ENCODE data around the gene GTPBP4. TPM values are rescaled to one million over a fixed set of nuclear protein-coding genes. Genes with fewer than 3 reads are reported as not detected.

Gene GTPBP4
- total and polyA plus RNA-seq, 2 of the 13 experiments (the other 11 are each of a cell fraction or from before 2014, with no cell fraction given), result 24.1 to 85.5 TPM

GRCh38 chr10:987870-988666 lies at the start of gene GTPBP4 (continued):
- TF ChIP-seq HOMEZ (CRISPR knock-in tag; IDR thresholded peaks at IDR 0.05; ENCODE audit: low read depth) (peak; percentile 64; the same call in 1 of the 2 replicates), TARDBP (CRISPR knock-in tag; IDR thresholded peaks at IDR 0.05) (peak; percentile 82), MXD4 (CRISPR knock-in tag; IDR thresholded peaks at IDR 0.05) (peak; percentile 83), ZNF713 (CRISPR knock-in tag; IDR thresholded peaks at IDR 0.05) (0 out of 2 replicates have a peak, but pooled peaks have one; percentile 34), ZNF451 (CRISPR knock-in tag; IDR thresholded peaks at IDR 0.05) (peak; percentile 91), KIAA2018 (CRISPR knock-in tag; IDR thresholded peaks at IDR 0.05; ENCODE audit: borderline replicate concordance) (no peak), THYN1 (CRISPR knock-in tag; IDR thresholded peaks at IDR 0.05; ENCODE audit: borderline replicate concordance, low read depth) (no peak), PPARG (CRISPR knock-in tag; conservative IDR thresholded peaks at IDR 0.05) (no peak), KDM6A (CRISPR knock-in tag; IDR thresholded peaks at IDR 0.05; ENCODE audit: low read depth) (no peak), KDM5A (IDR thresholded peaks at IDR 0.05; ENCODE audit: borderline replicate concordance, low read length) (no peak; the same call in 1 of the 2 replicates), RNF2 (conservative IDR thresholded peaks at IDR 0.05; ENCODE audit: low read depth) (no peak), SCMH1 (CRISPR knock-in tag; IDR thresholded peaks at IDR 0.05; ENCODE audit: borderline replicate concordance) (no peak), ZFP36L2 (CRISPR knock-in tag; IDR thresholded peaks at IDR 0.05) (no peak), ZNF225 (CRISPR knock-in tag; IDR thresholded peaks at IDR 0.05) (no peak), DPF2 (CRISPR knock-in tag; IDR thresholded peaks at IDR 0.05; ENCODE audit: borderline replicate concordance, low read depth) (no peak), ZNF724P (CRISPR knock-in tag; IDR thresholded peaks at IDR 0.05; ENCODE audit: borderline replicate concordance) (peak; percentile 39; the same call in 1 of the 2 replicates), KAT2B (IDR thresholded peaks at IDR 0.05; ENCODE audit: borderline replicate concordance, low read depth, low read length) (no peak), RFX1 (IDR thresholded peaks at IDR 0.05) (no peak), MIER2 (CRISPR knock-in tag; IDR thresholded peaks at IDR 0.05) (no peak), KMT2A (CRISPR knock-in tag; IDR thresholded peaks at IDR 0.05) (peak; percentile 81), ATF7-NPFF (CRISPR knock-in tag; IDR thresholded peaks at IDR 0.05; ENCODE audit: low read depth) (no peak), MXI1 (IDR thresholded peaks at IDR 0.05; ENCODE audit: borderline replicate concordance, low read depth, low read length) (peak; percentile 95; the same call in 2 of the 3 replicates)

Data from HepG2 (cell line).